ENCODE data around the gene KRT33B.
"Not testable (repeated sequence)": the region's sequence is repeated elsewhere in the genome, so short reads cannot be mapped to it uniquely, and the experiment has no call there.

The KRT33B gene

GRCh38 chr17:41351177-41351576 is 18.4 kb downstream of the KRT33B start:
- Histone ChIP-seq H3K4me2 (no peak overlapping the region), H2AFZ (ENCODE audit: low read depth) (no peak overlapping the region), H4K20me1 (ENCODE audit: insufficient read depth) (no peaks in the 10 kb centered on the region), H3K27me3 (ENCODE audit: insufficient read depth, low read depth) (no peaks in the 10 kb centered on the region; the same call in 1 of the 2 replicates), H3K4me1 (ENCODE audit: low read depth, poor library complexity, severe bottlenecking) (no peaks in the 10 kb centered on the region), H3K79me2 (ENCODE audit: insufficient read depth, low read depth) (no peaks in the 10 kb centered on the region), H3K9ac (no peak overlapping the region), H3K36me3 (ENCODE audit: insufficient read depth) (no peaks in the 10 kb centered on the region), H3K4me3 (IDR thresholded peaks at IDR 0.05; ENCODE audit: insufficient read depth, low read depth, low read length) (no peak overlapping the region), H3K27ac (no peak overlapping the region)
- no peak for TF ChIP-seq CTCF (conservative IDR thresholded peaks at IDR 0.05; ENCODE audit: low read depth, low read length)

GRCh38 chr17:41350381-41350878 is 19.2 kb downstream of the KRT33B start, which contains the start of gene KRT33A:
KRT33A (minus strand) TSS chr17:41350828; CDS start chr17:41350767, 61 bp downstream.
- H3K27ac ChIP-seq; H3K36me3 ChIP-seq (ENCODE audit: insufficient read depth); H3K4me2 ChIP-seq; H3K27me3 ChIP-seq (ENCODE audit: insufficient read depth, low read depth); H3K9ac ChIP-seq; H4K20me1 ChIP-seq (ENCODE audit: insufficient read depth); H3K4me1 ChIP-seq (ENCODE audit: low read depth, poor library complexity, severe bottlenecking); H2AFZ ChIP-seq (ENCODE audit: low read depth); H3K79me2 ChIP-seq (ENCODE audit: insufficient read depth, low read depth); H3K4me3 ChIP-seq (IDR thresholded peaks at IDR 0.05; ENCODE audit: insufficient read depth, low read depth, low read length): not testable (repeated sequence)

- Histone ChIP-seq H3K9ac (no peak overlapping the region), H2AFZ (ENCODE audit: low read depth) (no peak overlapping the region), H4K20me1 (ENCODE audit: insufficient read depth) (no peaks in the 10 kb centered on the region)
Measured at GRCh38 chr17:41347869-41348760, 21.5 kb downstream of the KRT33B start.

GRCh38 chr17:41346421-41346820 is 23.2 kb downstream of the KRT33B start:
- H3K4me1 ChIP-seq (ENCODE audit: low read depth, poor library complexity, severe bottlenecking); H3K9ac ChIP-seq; H4K20me1 ChIP-seq (ENCODE audit: insufficient read depth); H3K27ac ChIP-seq; H2AFZ ChIP-seq (ENCODE audit: low read depth); H3K36me3 ChIP-seq (ENCODE audit: insufficient read depth); H3K4me3 ChIP-seq (IDR thresholded peaks at IDR 0.05; ENCODE audit: insufficient read depth, low read depth, low read length); H3K79me2 ChIP-seq (ENCODE audit: insufficient read depth, low read depth); H3K4me2 ChIP-seq: not testable (repeated sequence)
- H3K27me3 ChIP-seq (ENCODE audit: insufficient read depth, low read depth), result peaks cover 11% of the 10 kb centered on the region; the same call in 1 of the 2 replicates

More at GRCh38 chr17:41347869-41348760, 21.5 kb downstream of the KRT33B start:
- no peaks in the 10 kb centered on the region for H3K79me2 ChIP-seq (ENCODE audit: insufficient read depth, low read depth)
- H3K4me2 ChIP-seq, result no peak overlapping the region
- no peaks in the 10 kb centered on the region for H3K4me1 ChIP-seq (ENCODE audit: low read depth, poor library complexity, severe bottlenecking)
- peaks cover 11% of the 10 kb centered on the region; the same call in 1 of the 2 replicates for H3K27me3 ChIP-seq (ENCODE audit: insufficient read depth, low read depth)
- no peak for TF ChIP-seq CTCF (conservative IDR thresholded peaks at IDR 0.05; ENCODE audit: low read depth, low read length)
- H3K27ac ChIP-seq, result no peak overlapping the region
- no peaks in the 10 kb centered on the region for H3K36me3 ChIP-seq (ENCODE audit: insufficient read depth)
- no peak overlapping the region for H3K4me3 ChIP-seq (IDR thresholded peaks at IDR 0.05; ENCODE audit: insufficient read depth, low read depth, low read length)

- no peaks in the 10 kb centered on the region for H4K20me1 ChIP-seq (ENCODE audit: insufficient read depth)
- no peak overlapping the region for H3K9ac ChIP-seq
- H3K4me3 ChIP-seq (IDR thresholded peaks at IDR 0.05; ENCODE audit: insufficient read depth, low read depth, low read length), result no peak overlapping the region
- no peak overlapping the region for H2AFZ ChIP-seq (ENCODE audit: low read depth)
- H3K79me2 ChIP-seq (ENCODE audit: insufficient read depth, low read depth), result no peaks in the 10 kb centered on the region
- H3K27me3 ChIP-seq (ENCODE audit: insufficient read depth, low read depth), result peaks cover 11% of the 10 kb centered on the region; the same call in 1 of the 2 replicates
- H3K4me2 ChIP-seq, result no peak overlapping the region
- peaks cover 13% of the 10 kb centered on the region for H3K4me1 ChIP-seq (ENCODE audit: low read depth, poor library complexity, severe bottlenecking)
- no peak overlapping the region for H3K27ac ChIP-seq
- TF ChIP-seq CTCF (conservative IDR thresholded peaks at IDR 0.05; ENCODE audit: low read depth, low read length), result no peak
- H3K36me3 ChIP-seq (ENCODE audit: insufficient read depth), result no peaks in the 10 kb centered on the region
Measured at GRCh38 chr17:41345992-41346391, 23.6 kb downstream of the KRT33B start.
